ENCODE results near the gene SLC30A2.

GRCh38 chr1:26050248-26050640, 4.3 kb upstream of the SLC30A2 start:
- TF ChIP-seq RAD21 (conservative IDR thresholded peaks at IDR 0.05) (no peak), EZH2 (IDR thresholded peaks at IDR 0.05; ENCODE audit: borderline replicate concordance, insufficient read depth, low read length, poor library complexity, severe bottlenecking) (no peak), POLR2AphosphoS5 (IDR thresholded peaks at IDR 0.05) (no peak), EP300 (conservative IDR thresholded peaks at IDR 0.05; ENCODE audit: poor library complexity, severe bottlenecking) (no peak), SMC3 (conservative IDR thresholded peaks at IDR 0.05; ENCODE audit: poor library complexity) (no peak), TAF1 (IDR thresholded peaks at IDR 0.05; ENCODE audit: low read depth) (no peak)
- TF ChIP-seq, protein P1, sequence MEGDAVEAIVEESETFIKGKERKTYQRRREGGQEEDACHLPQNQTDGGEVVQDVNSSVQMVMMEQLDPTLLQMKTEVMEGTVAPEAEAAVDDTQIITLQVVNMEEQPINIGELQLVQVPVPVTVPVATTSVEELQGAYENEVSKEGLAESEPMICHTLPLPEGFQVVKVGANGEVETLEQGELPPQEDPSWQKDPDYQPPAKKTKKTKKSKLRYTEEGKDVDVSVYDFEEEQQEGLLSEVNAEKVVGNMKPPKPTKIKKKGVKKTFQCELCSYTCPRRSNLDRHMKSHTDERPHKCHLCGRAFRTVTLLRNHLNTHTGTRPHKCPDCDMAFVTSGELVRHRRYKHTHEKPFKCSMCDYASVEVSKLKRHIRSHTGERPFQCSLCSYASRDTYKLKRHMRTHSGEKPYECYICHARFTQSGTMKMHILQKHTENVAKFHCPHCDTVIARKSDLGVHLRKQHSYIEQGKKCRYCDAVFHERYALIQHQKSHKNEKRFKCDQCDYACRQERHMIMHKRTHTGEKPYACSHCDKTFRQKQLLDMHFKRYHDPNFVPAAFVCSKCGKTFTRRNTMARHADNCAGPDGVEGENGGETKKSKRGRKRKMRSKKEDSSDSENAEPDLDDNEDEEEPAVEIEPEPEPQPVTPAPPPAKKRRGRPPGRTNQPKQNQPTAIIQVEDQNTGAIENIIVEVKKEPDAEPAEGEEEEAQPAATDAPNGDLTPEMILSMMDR (IDR thresholded peaks at IDR 0.05; ENCODE audit: poor library complexity, severe bottlenecking), result no peak
- TF ChIP-seq, protein P2, sequence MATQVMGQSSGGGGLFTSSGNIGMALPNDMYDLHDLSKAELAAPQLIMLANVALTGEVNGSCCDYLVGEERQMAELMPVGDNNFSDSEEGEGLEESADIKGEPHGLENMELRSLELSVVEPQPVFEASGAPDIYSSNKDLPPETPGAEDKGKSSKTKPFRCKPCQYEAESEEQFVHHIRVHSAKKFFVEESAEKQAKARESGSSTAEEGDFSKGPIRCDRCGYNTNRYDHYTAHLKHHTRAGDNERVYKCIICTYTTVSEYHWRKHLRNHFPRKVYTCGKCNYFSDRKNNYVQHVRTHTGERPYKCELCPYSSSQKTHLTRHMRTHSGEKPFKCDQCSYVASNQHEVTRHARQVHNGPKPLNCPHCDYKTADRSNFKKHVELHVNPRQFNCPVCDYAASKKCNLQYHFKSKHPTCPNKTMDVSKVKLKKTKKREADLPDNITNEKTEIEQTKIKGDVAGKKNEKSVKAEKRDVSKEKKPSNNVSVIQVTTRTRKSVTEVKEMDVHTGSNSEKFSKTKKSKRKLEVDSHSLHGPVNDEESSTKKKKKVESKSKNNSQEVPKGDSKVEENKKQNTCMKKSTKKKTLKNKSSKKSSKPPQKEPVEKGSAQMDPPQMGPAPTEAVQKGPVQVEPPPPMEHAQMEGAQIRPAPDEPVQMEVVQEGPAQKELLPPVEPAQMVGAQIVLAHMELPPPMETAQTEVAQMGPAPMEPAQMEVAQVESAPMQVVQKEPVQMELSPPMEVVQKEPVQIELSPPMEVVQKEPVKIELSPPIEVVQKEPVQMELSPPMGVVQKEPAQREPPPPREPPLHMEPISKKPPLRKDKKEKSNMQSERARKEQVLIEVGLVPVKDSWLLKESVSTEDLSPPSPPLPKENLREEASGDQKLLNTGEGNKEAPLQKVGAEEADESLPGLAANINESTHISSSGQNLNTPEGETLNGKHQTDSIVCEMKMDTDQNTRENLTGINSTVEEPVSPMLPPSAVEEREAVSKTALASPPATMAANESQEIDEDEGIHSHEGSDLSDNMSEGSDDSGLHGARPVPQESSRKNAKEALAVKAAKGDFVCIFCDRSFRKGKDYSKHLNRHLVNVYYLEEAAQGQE (IDR thresholded peaks at IDR 0.05; ENCODE audit: borderline replicate concordance), result no peak
